T1000 (cell line): ENCODE data around the gene ARPC5L.
"Not testable (repeated sequence)": the region's sequence is repeated elsewhere in the genome, so short reads cannot be mapped to it uniquely, and the experiment has no call there.

ENCODE experiments used
- DNase-seq: peaks from one replicate; lab custom pipeline; 2025; ENCODE audit warnings: mixed read lengths; lab: John Stamatoyannopoulos, UW

ARPC5L gene

GRCh38 chr9:124861342-124862229 lies at the start of gene ARPC5L, which contains the start of gene RPL35:
ARPC5L (plus strand) TSS chr9:124862130; CDS start chr9:124869291, 7,161 bp downstream.
RPL35 (minus strand) TSS chr9:124861957; CDS start chr9:124861912, 45 bp downstream.
- peak; percentile 90 for DNase-seq

GRCh38 chr9:124812441-124812876 lies 49.5 kb upstream of the ARPC5L start:
- DNase-seq: peak; percentile 90

- no peak for DNase-seq
Observed at GRCh38 chr9:124813041-124813440, 48.9 kb upstream of the ARPC5L start.

GRCh38 chr9:124813501-124814163 lies 48.3 kb upstream of the ARPC5L start:
- no peak for DNase-seq

GRCh38 chr9:124814164-124814535 lies 47.8 kb upstream of the ARPC5L start:
- no peak for DNase-seq

GRCh38 chr9:124815601-124816000 lies 46.3 kb upstream of the ARPC5L start:
- no peak for DNase-seq

GRCh38 chr9:124818431-124819281 lies 43.3 kb upstream of the ARPC5L start:
- DNase-seq: peak; percentile 36

GRCh38 chr9:124820698-124821623 lies 41.0 kb upstream of the ARPC5L start:
- DNase-seq: no peak

GRCh38 chr9:124828489-124829333 lies 33.2 kb upstream of the ARPC5L start:
- DNase-seq: no peak

- no peak for DNase-seq
Observed at GRCh38 chr9:124829334-124829669, 32.6 kb upstream of the ARPC5L start.

- no peak for DNase-seq
Observed at GRCh38 chr9:124830593-124830992, 31.3 kb upstream of the ARPC5L start.

- no peak for DNase-seq
Observed at GRCh38 chr9:124831642-124832364, 30.1 kb upstream of the ARPC5L start.

GRCh38 chr9:124834591-124834990 lies 27.3 kb upstream of the ARPC5L start:
- DNase-seq: no peak

GRCh38 chr9:124835026-124835557 lies 26.8 kb upstream of the ARPC5L start:
- DNase-seq: peak; percentile 54

GRCh38 chr9:124838132-124838531 lies 23.8 kb upstream of the ARPC5L start:
- not testable (repeated sequence) for DNase-seq

GRCh38 chr9:124838567-124839275 lies 23.2 kb upstream of the ARPC5L start:
- not testable (repeated sequence) for DNase-seq

- no peak for DNase-seq
Observed at GRCh38 chr9:124839612-124840299, 22.2 kb upstream of the ARPC5L start.

- DNase-seq: no peak
Observed at GRCh38 chr9:124840300-124840833, 21.6 kb upstream of the ARPC5L start.
